A549 (cell line): ENCODE measurements around the gene TPM4. TPM values are rescaled to one million over a fixed set of nuclear protein-coding genes. Genes with fewer than 3 reads are reported as not detected.

Experiments
- ATAC-seq, 2 experiments: fragments of 200-7000 bp in 1 of 2; fragments of >200 bp in 1 of 2; cut with Nextera tagmentation in 1 of 2; cut with Tn5 transposase in 1 of 2; 3 replicates each; pipeline versions ENCODE4 v1.8.0 to v1.9.1; 2018 to 2020; ENCODE audit warnings: mild to moderate bottlenecking in 1 of 2, moderate library complexity in 1 of 2
- CTCF ChIA-PET: fragments of 300-600 bp; sonication (Branson Sonifier 250); formaldehyde crosslinking; extraction: SDS; loops from one replicate; lab custom pipeline; 2021; ENCODE audit warnings: antibody characterized with exemption, inconsistent platforms; lab: Yijun Ruan, JAX
- POLR2A ChIA-PET: fragments of 350-600 bp; formaldehyde crosslinking; extraction: SDS; loops from one replicate; lab custom pipeline; 2021; ENCODE audit warnings: antibody characterized with exemption, inconsistent platforms; lab: Yijun Ruan, JAX
- DNase-seq, 2 experiments: peaks; one replicate each; pipeline versions ENCODE4 v3.0.0 to v3.0.0-alpha.2; 2011 to 2016; ENCODE audit warnings: low read depth in 1 of 2, low spot score in 1 of 2
- FAIRE-seq: peaks from 2 replicates; lab custom pipeline; 2011; peaks lifted over from hg19 to GRCh38; lab: Jason Lieb, UNC
- H3K27ac ChIP-seq, 2 experiments: fragments of >200 bp; sonication (Bioruptor Twin); formaldehyde crosslinking; 3 replicates each; pipeline ENCODE4 v1.5.1; 2016 to 2017
- H3K4me1 ChIP-seq: fragments of >200 bp; sonication (Bioruptor Twin); formaldehyde crosslinking; 3 replicates; pipeline ENCODE4 v1.6.1; 2016
- H3K4me2 ChIP-seq: fragments of >200 bp; sonication (Bioruptor Twin); formaldehyde crosslinking; 3 replicates; pipeline ENCODE4 v1.6.1; 2016
- H3K4me3 ChIP-seq: fragments of >200 bp; sonication (Bioruptor Twin); formaldehyde crosslinking; 3 replicates; pipeline ENCODE4 v1.5.1; 2016
- H3K9me3 ChIP-seq: fragments of >200 bp; sonication (Bioruptor Twin); formaldehyde crosslinking; 3 replicates; pipeline ENCODE4 v1.6.1; 2016
- CHD4 ChIP-seq: fragments of 200-600 bp; sonication (generic); IDR thresholded peaks from 2 replicates; pipeline ENCODE4 v1.6.1; 2016; ENCODE audit warnings: antibody characterized with exemption, mild to moderate bottlenecking, borderline replicate concordance
- CTCF ChIP-seq: fragments of >200 bp; sonication (Bioruptor Twin); formaldehyde crosslinking; IDR thresholded peaks from 3 replicates; pipeline ENCODE4 v1.5.1; 2016
- E2F6 ChIP-seq: IDR thresholded peaks from 2 replicates; pipeline ENCODE4 v1.6.1; 2012; ENCODE audit warnings: low read depth, borderline replicate concordance
- EHF ChIP-seq: fragments of 250-450 bp; sonication (Bioruptor Pico); IDR thresholded peaks from 2 replicates; pipeline ENCODE4 v1.5.0; 2020; ENCODE audit warnings: mild to moderate bottlenecking
- EP300 ChIP-seq, 2 experiments: fragments of >200 bp; sonication (Bioruptor Twin); formaldehyde crosslinking; IDR thresholded peaks; 2 replicates in 1 of 2; 3 replicates in 1 of 2; pipeline ENCODE4 v1.6.1; 2016 to 2017
- ESRRA ChIP-seq: fragments of 150-350 bp; IDR thresholded peaks from 2 replicates; pipeline ENCODE4 v1.6.1; 2014; ENCODE audit warnings: mild to moderate bottlenecking, low read length, borderline replicate concordance
- FOSL2 ChIP-seq, 2 experiments: fragments of 450-650 bp in 1 of 2; fragments of >200 bp in 1 of 2; sonication (Bioruptor Twin) in 1 of 2; formaldehyde crosslinking; IDR thresholded peaks; 2 replicates each; pipeline versions ENCODE4 v1.5.0 to v1.6.1; 2016 to 2020; ENCODE audit warnings: mild to moderate bottlenecking in 1 of 2, moderate library complexity in 1 of 2
- FOXS1 ChIP-seq: fragments of 250-450 bp; sonication (Bioruptor Pico); IDR thresholded peaks from 2 replicates; pipeline ENCODE4 v1.5.0; 2020; ENCODE audit warnings: mild to moderate bottlenecking, moderate library complexity
- HES2 ChIP-seq: fragments of >200 bp; sonication (Bioruptor Twin); formaldehyde crosslinking; IDR thresholded peaks from 2 replicates; pipeline ENCODE4 v1.6.1; 2016
- HEYL ChIP-seq: fragments of 250-450 bp; sonication (Bioruptor Pico); IDR thresholded peaks from 2 replicates; pipeline ENCODE4 v1.8.0; 2021; ENCODE audit warnings: mild to moderate bottlenecking, moderate library complexity
- HOXB5 ChIP-seq: fragments of 250-450 bp; sonication (Bioruptor Pico); IDR thresholded peaks from 2 replicates; pipeline ENCODE4 v1.5.0; 2020; ENCODE audit warnings: mild to moderate bottlenecking, moderate library complexity
- KDM1A ChIP-seq: fragments of 200-600 bp; sonication (generic); IDR thresholded peaks from 2 replicates; pipeline ENCODE4 v1.6.1; 2016; ENCODE audit warnings: low read depth, mild to moderate bottlenecking
- MAFK ChIP-seq: fragments of 450-650 bp; IDR thresholded peaks from 2 replicates; pipeline ENCODE4 v1.6.1; 2014; ENCODE audit not compliant: partially characterized antibody
- MAX ChIP-seq: IDR thresholded peaks from 2 replicates; pipeline ENCODE4 v1.6.1; 2012
- NR3C1 ChIP-seq: fragments of >200 bp; sonication (Bioruptor Twin); formaldehyde crosslinking; IDR thresholded peaks from 3 replicates; pipeline ENCODE4 v1.6.1; 2017
- PBX3 ChIP-seq: IDR thresholded peaks from 2 replicates; pipeline ENCODE4 v1.6.1; 2012
- PHF8 ChIP-seq: fragments of 200-600 bp; sonication (generic); IDR thresholded peaks from 2 replicates; pipeline ENCODE4 v1.6.1; 2016; ENCODE audit warnings: low read depth, mild to moderate bottlenecking, antibody characterized with exemption, moderate library complexity, borderline replicate concordance
- POLR2A ChIP-seq: IDR thresholded peaks from 2 replicates; pipeline ENCODE4 v1.6.1; 2012; ENCODE audit warnings: mild to moderate bottlenecking, low read length
- RARB ChIP-seq: fragments of 250-450 bp; sonication (Bioruptor Pico); IDR thresholded peaks from 2 replicates; pipeline ENCODE4 v1.8.0; 2021; ENCODE audit warnings: mild to moderate bottlenecking, moderate library complexity
- REST ChIP-seq: fragments of 200-600 bp; sonication (generic); IDR thresholded peaks from 2 replicates; pipeline ENCODE4 v1.6.1; 2016; ENCODE audit warnings: antibody characterized with exemption, mild to moderate bottlenecking, moderate library complexity
- RNF2 ChIP-seq: fragments of 200-600 bp; sonication (generic); IDR thresholded peaks from 2 replicates; pipeline ENCODE4 v1.6.1; 2016; ENCODE audit warnings: low read depth, mild to moderate bottlenecking, antibody characterized with exemption, moderate library complexity, borderline replicate concordance
- ZC3H11A ChIP-seq: fragments of 450-650 bp; IDR thresholded peaks from 2 replicates; pipeline ENCODE4 v1.6.1; 2014; ENCODE audit warnings: antibody characterized with exemption, mild to moderate bottlenecking
- ZFP36 ChIP-seq: fragments of 450-650 bp; IDR thresholded peaks from 2 replicates; pipeline ENCODE4 v1.6.1; 2014; ENCODE audit warnings: borderline replicate concordance; ENCODE audit not compliant: partially characterized antibody
- WGBS: methylation state at CpG from one replicate; pipeline ENCODE4 v1.1.6; 2017; ENCODE audit errors: missing lambda C conversion rate; 5-methylcytosine and 5-hydroxymethylcytosine counted together
- polyA plus RNA-seq, 4 experiments: library from polyadenylated mRNA; depleted of rRNA in 3 of 4; stranded (reverse); fragments of >200 nt; fragmentation: RNase III in 1 of 4; extraction: RNeasy Plus Mini Kit Qiagen cat#74134 plus additional on column Dnase treatment in 1 of 4; gene quantifications; 2 replicates in 3 of 4; 3 replicates in 1 of 4; pipeline ENCODE4 v1.2.3, GENCODE V29; 2011 to 2017

Gene TPM4
- polyA plus RNA-seq, 2 of the 4 experiments (the other 2 are of a cell fraction), result 777 to 860 TPM

- no peak overlapping the region for H3K4me2 ChIP-seq
- no peak for DNase-seq
- 61% methylated on average over 4 of the region's 4 CpGs for WGBS
- no peak for FAIRE-seq
- POLR2A ChIA-PET, result no interaction called here
- no peak for ATAC-seq
- H3K27ac ChIP-seq, result no peak overlapping the region
- peaks cover 6% of the 10 kb centered on the region for H3K4me1 ChIP-seq
- no peak overlapping the region for H3K4me3 ChIP-seq
- no peaks in the 10 kb centered on the region; the same call in 2 of the 3 replicates for H3K9me3 ChIP-seq
- no peak for TF ChIP-seq REST
- TF ChIP-seq RNF2, result no peak
- no peak for TF ChIP-seq ZC3H11A
- no peak for TF ChIP-seq E2F6
- TF ChIP-seq ZFP36, result no peak
- no peak for TF ChIP-seq FOXS1 (CRISPR knock-in tag)
- no peak for TF ChIP-seq EP300 (IDR thresholded peaks at IDR 0.05)
- no peak for TF ChIP-seq HOXB5 (CRISPR knock-in tag)
- no peak for TF ChIP-seq HES2
- TF ChIP-seq RARB (CRISPR knock-in tag), result no peak
- TF ChIP-seq KDM1A, result no peak
- no peak for TF ChIP-seq FOSL2 (IDR thresholded peaks at IDR 0.05)
- no peak for TF ChIP-seq FOSL2 (CRISPR knock-in tag; IDR thresholded peaks at IDR 0.05)
- no peak for TF ChIP-seq MAX
- TF ChIP-seq CHD4, result no peak
- TF ChIP-seq, all 56 proteins: peak for 0
- CTCF ChIA-PET, result interaction anchor here (0.8 to 1.0 kb wide), 2 partner anchors 18 to 136 kb away, joined by 3 read pairs; no protein-coding TSS in a partner anchor
Observed at GRCh38 chr19:16045893-16046292, 30.4 kb upstream of the TPM4 start.

- FAIRE-seq (no peak), DNase-seq (no peak), ATAC-seq (no peak)
- CTCF ChIA-PET, result no interaction called here
- no peak for TF ChIP-seq NR3C1
- no peak for TF ChIP-seq RARB (CRISPR knock-in tag)
- no peak for TF ChIP-seq POLR2A
- no peak for TF ChIP-seq MAFK
- TF ChIP-seq PHF8, result no peak
- TF ChIP-seq CTCF, result no peak
- no peak for TF ChIP-seq EHF (CRISPR knock-in tag)
- TF ChIP-seq HEYL (CRISPR knock-in tag), result no peak
- no peak for TF ChIP-seq PBX3
- TF ChIP-seq HOXB5 (CRISPR knock-in tag), result no peak
- TF ChIP-seq E2F6, result no peak
- TF ChIP-seq ESRRA, result no peak
- no peak overlapping the region for H3K4me3 ChIP-seq
- WGBS, result 64% methylated on average over 3 of the region's 3 CpGs
- POLR2A ChIA-PET, result no interaction called here
- no peaks in the 10 kb centered on the region; the same call in 2 of the 3 replicates for H3K9me3 ChIP-seq
- no peak overlapping the region for H3K4me2 ChIP-seq
- H3K4me1 ChIP-seq, result no peaks in the 10 kb centered on the region
- H3K27ac ChIP-seq, result no peak overlapping the region
Observed at GRCh38 chr19:16048583-16048982, 27.7 kb upstream of the TPM4 start.
